CD8-positive, alpha-beta memory T cell (primary cell): ENCODE data around the gene CNDP1. TPM values are rescaled to one million over a fixed set of nuclear protein-coding genes. Genes with fewer than 3 reads are reported as not detected.
A peak's percentile ranks its signal among the peaks of the same experiment; 100 is the strongest.

Experiments used
- CTCF ChIA-PET: fragments of 350-600 bp; sonication (Branson Sonifier 250); formaldehyde crosslinking; loops from one replicate; lab custom pipeline; 2021; ENCODE audit warnings: antibody characterized with exemption; lab: Charles Lee
- POLR2A ChIA-PET: fragments of 350-600 bp; sonication (Branson Sonifier 250); formaldehyde crosslinking; loops from one replicate; lab custom pipeline; 2021; ENCODE audit warnings: antibody characterized with exemption; lab: Charles Lee
- DNase-seq, 5 donors: peaks; one replicate each; pipeline versions ENCODE4 v3.0.0 to v3.0.0-alpha.2; 2020 to 2022; ENCODE audit warnings: mixed read lengths in 1 of 5
- H3K27ac ChIP-seq: one replicate; pipeline ENCODE4 v1.7.0; 2013; ENCODE audit warnings: low read depth, mild to moderate bottlenecking, low read length, moderate library complexity
- H3K27me3 ChIP-seq: 2 replicates; pipeline ENCODE4 v1.7.0; 2013; ENCODE audit warnings: low read length, mild to moderate bottlenecking; ENCODE audit not compliant: insufficient read depth, poor library complexity, severe bottlenecking
- H3K36me3 ChIP-seq: 2 replicates; pipeline ENCODE4 v1.7.0; 2013; ENCODE audit warnings: mild to moderate bottlenecking, low read length, moderate library complexity; ENCODE audit not compliant: insufficient read depth
- H3K4me1 ChIP-seq: 2 replicates; pipeline ENCODE4 v1.7.0; 2013; ENCODE audit warnings: mild to moderate bottlenecking, low read length, moderate library complexity; ENCODE audit not compliant: insufficient read depth
- H3K4me3 ChIP-seq: 2 replicates; pipeline ENCODE4 v1.7.0; 2013; ENCODE audit warnings: mild to moderate bottlenecking, low read length
- H3K9me3 ChIP-seq: 2 replicates; pipeline ENCODE4 v1.7.0; 2013; ENCODE audit warnings: mild to moderate bottlenecking, low read length
- H3K27ac Mint-ChIP-seq, 8 donors: one replicate each; pipeline ENCODE4 v1.8.0; 2020 to 2021; ENCODE audit warnings: mixed read lengths in 8 of 8, mild to moderate bottlenecking in 6 of 8, inconsistent platforms in 3 of 8, moderate library complexity in 3 of 8
- H3K27me3 Mint-ChIP-seq, 2 donors: one replicate each; pipeline ENCODE4 v1.8.0; 2020 to 2021; ENCODE audit warnings: mixed read lengths in 2 of 2, mild to moderate bottlenecking in 1 of 2, moderate library complexity in 1 of 2
- H3K36me3 Mint-ChIP-seq, 3 donors: one replicate each; pipeline ENCODE4 v1.8.0; 2020 to 2021; ENCODE audit warnings: mixed read lengths in 3 of 3, inconsistent platforms in 1 of 3, mild to moderate bottlenecking in 1 of 3
- H3K4me1 Mint-ChIP-seq, 3 donors: one replicate each; pipeline ENCODE4 v1.8.0; 2020 to 2021; ENCODE audit warnings: mixed read lengths in 3 of 3, inconsistent platforms in 1 of 3, mild to moderate bottlenecking in 1 of 3
- H3K4me3 Mint-ChIP-seq, 7 donors: one replicate each; pipeline ENCODE4 v1.8.0; 2020 to 2021; ENCODE audit warnings: mixed read lengths in 7 of 7, mild to moderate bottlenecking in 6 of 7, moderate library complexity in 4 of 7, inconsistent platforms in 2 of 7
- H3K9me3 Mint-ChIP-seq, 5 donors: one replicate each; pipeline ENCODE4 v1.8.0; 2020 to 2022; ENCODE audit warnings: mixed read lengths in 5 of 5, mild to moderate bottlenecking in 3 of 5, moderate library complexity in 2 of 5, inconsistent platforms in 1 of 5
- polyA plus RNA-seq: library from polyadenylated mRNA; unstranded; fragments of 300-500 nt; fragmentation: Illumina TruSeq; gene quantifications from one replicate; pipeline ENCODE4 v1.2.3, GENCODE V29; 2021
- total RNA-seq, 2 experiments: library from RNA; stranded (reverse); gene quantifications; one replicate each; pipeline ENCODE4 v1.2.3, GENCODE V29; 2021

The CNDP1 gene
- total and polyA plus RNA-seq, 3 experiments from 2014 or later: 0.09 TPM; not detected in 2

GRCh38 chr18:74512321-74513053 lies 21.8 kb upstream of the CNDP1 start:
- DNase-seq: no peak
- Histone ChIP-seq H3K4me1 (no peaks in the 10 kb centered on the region), H3K36me3 (peaks cover 57% of the 10 kb centered on the region), H3K27me3 (no peaks in the 10 kb centered on the region), H3K9me3 (no peaks in the 10 kb centered on the region), H3K4me3 (no peak overlapping the region), H3K27ac (no peak overlapping the region)
- Mint-ChIP-seq H3K9me3 (no peaks in the 10 kb centered on the region), H3K36me3 (peaks cover 6 to 97% (median 15%) of the 10 kb centered on the region in 3 donors), H3K27me3 (no peaks in the 10 kb centered on the region), H3K4me3 (no peak overlapping the region), H3K27ac (peak overlapping the region in 4 of 8 donors; percentile 13 to 66 (median 35)), H3K4me1 (peaks cover 1 to 5% (median 4%) of the 10 kb centered on the region in 3 donors)
- POLR2A ChIA-PET: no interaction called here
- CTCF ChIA-PET: no interaction called here

GRCh38 chr18:74513149-74513882 lies 21.0 kb upstream of the CNDP1 start:
- DNase-seq: no peak
- Mint-ChIP-seq H3K4me3 (peak overlapping the region in 3 of 7 donors; percentile 4 to 73 (median 50)), H3K27ac (peak overlapping the region in 7 of 8 donors; percentile 39 to 79 (median 72)), H3K36me3 (peaks cover 5 to 96% (median 11%) of the 10 kb centered on the region in 3 donors), H3K27me3 (no peaks in the 10 kb centered on the region), H3K4me1 (peaks cover 0 to 5% (median 0%) of the 10 kb centered on the region in 3 donors), H3K9me3 (no peaks in the 10 kb centered on the region)
- Histone ChIP-seq H3K4me3 (no peak overlapping the region), H3K9me3 (no peaks in the 10 kb centered on the region), H3K27ac (no peak overlapping the region), H3K36me3 (peaks cover 52% of the 10 kb centered on the region), H3K4me1 (no peaks in the 10 kb centered on the region), H3K27me3 (no peaks in the 10 kb centered on the region)
- ChIA-PET CTCF (no interaction called here), POLR2A (no interaction called here)

GRCh38 chr18:74513883-74514205 lies 20.5 kb upstream of the CNDP1 start:
- H3K27me3 Mint-ChIP-seq: no peaks in the 10 kb centered on the region
- DNase-seq: no peak

GRCh38 chr18:74514860-74515495 lies 19.3 kb upstream of the CNDP1 start:
- peak overlapping the region in 1 of 7 donors; percentile 65 for H3K4me3 Mint-ChIP-seq
- H3K4me1 Mint-ChIP-seq: peaks cover 0 to 5% (median 0%) of the 10 kb centered on the region in 3 donors
- POLR2A ChIA-PET: no interaction called here
- peaks cover 54% of the 10 kb centered on the region for H3K36me3 ChIP-seq
- H3K4me3 ChIP-seq: no peak overlapping the region
- no peak for DNase-seq
- peaks cover 5 to 96% (median 14%) of the 10 kb centered on the region in 3 donors for H3K36me3 Mint-ChIP-seq
- no peak overlapping the region for H3K27ac ChIP-seq
- H3K27ac Mint-ChIP-seq: no peak overlapping the region
- H3K27me3 Mint-ChIP-seq: no peaks in the 10 kb centered on the region
- no peaks in the 10 kb centered on the region for H3K9me3 ChIP-seq
- H3K9me3 Mint-ChIP-seq: no peaks in the 10 kb centered on the region
- CTCF ChIA-PET: no interaction called here
- no peaks in the 10 kb centered on the region for H3K27me3 ChIP-seq
- no peaks in the 10 kb centered on the region for H3K4me1 ChIP-seq

More at GRCh38 chr18:74513883-74514205, 20.5 kb upstream of the CNDP1 start:
- Mint-ChIP-seq H3K27ac (peak overlapping the region in 6 of 8 donors; percentile 39 to 79 (median 72)), H3K4me3 (peak overlapping the region in 2 of 7 donors; percentile 4 to 50), H3K4me1 (peaks cover 0 to 5% (median 0%) of the 10 kb centered on the region in 3 donors), H3K36me3 (peaks cover 5 to 96% (median 9%) of the 10 kb centered on the region in 3 donors), H3K9me3 (no peaks in the 10 kb centered on the region)
- H3K4me3 ChIP-seq: no peak overlapping the region
- CTCF ChIA-PET: no interaction called here
- H3K27ac ChIP-seq: no peak overlapping the region
- peaks cover 50% of the 10 kb centered on the region for H3K36me3 ChIP-seq
- H3K27me3 ChIP-seq: no peaks in the 10 kb centered on the region
- POLR2A ChIA-PET: no interaction called here
- H3K4me1 ChIP-seq: no peaks in the 10 kb centered on the region
- no peaks in the 10 kb centered on the region for H3K9me3 ChIP-seq

- Mint-ChIP-seq H3K4me1 (peaks cover 0 to 5% (median 0%) of the 10 kb centered on the region in 3 donors), H3K27ac (no peak overlapping the region), H3K27me3 (no peaks in the 10 kb centered on the region), H3K36me3 (peaks cover 5 to 96% (median 18%) of the 10 kb centered on the region in 3 donors), H3K9me3 (no peaks in the 10 kb centered on the region), H3K4me3 (no peak overlapping the region)
- POLR2A ChIA-PET: no interaction called here
- no peak overlapping the region for H3K27ac ChIP-seq
- H3K27me3 ChIP-seq: no peaks in the 10 kb centered on the region
- CTCF ChIA-PET: no interaction called here
- H3K4me1 ChIP-seq: no peaks in the 10 kb centered on the region
- no peak overlapping the region for H3K4me3 ChIP-seq
- DNase-seq: no peak
- H3K9me3 ChIP-seq: no peaks in the 10 kb centered on the region
- peaks cover 51% of the 10 kb centered on the region for H3K36me3 ChIP-seq
Observed at GRCh38 chr18:74515620-74516231, 18.6 kb upstream of the CNDP1 start.

- H3K27ac Mint-ChIP-seq: peak overlapping the region in 1 of 8 donors; percentile 38
- H3K27me3 Mint-ChIP-seq: no peaks in the 10 kb centered on the region
- H3K36me3 ChIP-seq: peaks cover 50% of the 10 kb centered on the region
- no peak overlapping the region for H3K4me3 ChIP-seq
- no peak overlapping the region for H3K27ac ChIP-seq
- ChIA-PET CTCF (no interaction called here), POLR2A (no interaction called here)
- no peak for DNase-seq
- H3K9me3 ChIP-seq: no peaks in the 10 kb centered on the region
- H3K36me3 Mint-ChIP-seq: peaks cover 9 to 95% (median 25%) of the 10 kb centered on the region in 3 donors
- H3K27me3 ChIP-seq: no peaks in the 10 kb centered on the region
- H3K4me1 Mint-ChIP-seq: peaks cover 0 to 5% (median 0%) of the 10 kb centered on the region in 3 donors
- no peaks in the 10 kb centered on the region for H3K4me1 ChIP-seq
- H3K9me3 Mint-ChIP-seq: no peaks in the 10 kb centered on the region
- H3K4me3 Mint-ChIP-seq: no peak overlapping the region
Observed at GRCh38 chr18:74516271-74517235, 17.7 kb upstream of the CNDP1 start.

- no peaks in the 10 kb centered on the region for H3K4me1 ChIP-seq
- no peak overlapping the region for H3K4me3 Mint-ChIP-seq
- no peaks in the 10 kb centered on the region for H3K9me3 Mint-ChIP-seq
- H3K9me3 ChIP-seq: no peaks in the 10 kb centered on the region
- POLR2A ChIA-PET: no interaction called here
- H3K36me3 Mint-ChIP-seq: peaks cover 9 to 94% (median 27%) of the 10 kb centered on the region in 3 donors
- H3K27me3 ChIP-seq: no peaks in the 10 kb centered on the region
- DNase-seq: no peak
- no peaks in the 10 kb centered on the region for H3K27me3 Mint-ChIP-seq
- no peak overlapping the region for H3K27ac ChIP-seq
- peak overlapping the region in 1 of 8 donors; percentile 29 for H3K27ac Mint-ChIP-seq
- H3K4me1 Mint-ChIP-seq: peaks cover 0 to 5% (median 0%) of the 10 kb centered on the region in 3 donors
- H3K4me3 ChIP-seq: no peak overlapping the region
- CTCF ChIA-PET: no interaction called here
- H3K36me3 ChIP-seq: peaks cover 50% of the 10 kb centered on the region
Observed at GRCh38 chr18:74517236-74517630, 17.1 kb upstream of the CNDP1 start.
